ENCODE data around the gene STRA6.

Gene STRA6

GRCh38 chr15:74184582-74185091 is 17.9 kb downstream of the STRA6 start:
- POLR2A ChIA-PET, result no interaction called here
- no peak for DNase-seq (ENCODE audit: extremely low spot score)
- no peak for TF ChIP-seq CTCF (IDR thresholded peaks at IDR 0.05; ENCODE audit: control extremely low read depth, extremely low read depth, low read depth, missing control alignments)
- CTCF ChIA-PET, result interaction anchor here (0.8 to 1.6 kb wide), 2 partner anchors 8 to 13 kb away, joined by 3 to 4 read pairs; no protein-coding TSS in a partner anchor

GRCh38 chr15:74182131-74182530 is 20.5 kb downstream of the STRA6 start:
- TF ChIP-seq CTCF (IDR thresholded peaks at IDR 0.05; ENCODE audit: control extremely low read depth, extremely low read depth, low read depth, missing control alignments), result no peak
- POLR2A ChIA-PET, result no interaction called here
- CTCF ChIA-PET, result interaction anchor here (1.2 kb wide), 1 partner anchor 140 kb away, joined by 4 read pairs; no protein-coding TSS in a partner anchor
- DNase-seq (ENCODE audit: extremely low spot score), result no peak

- DNase-seq (ENCODE audit: extremely low spot score), result no peak
- CTCF ChIA-PET, result interaction anchor here (1.2 kb wide), 1 partner anchor 141 kb away, joined by 4 read pairs; no protein-coding TSS in a partner anchor
- POLR2A ChIA-PET, result no interaction called here
- TF ChIP-seq CTCF (IDR thresholded peaks at IDR 0.05; ENCODE audit: control extremely low read depth, extremely low read depth, low read depth, missing control alignments), result no peak
Observed at GRCh38 chr15:74180881-74181602, 21.5 kb downstream of the STRA6 start.

GRCh38 chr15:74179983-74180880 is 22.4 kb downstream of the STRA6 start:
- ChIA-PET POLR2A (no interaction called here), CTCF (no interaction called here)
- no peak for TF ChIP-seq CTCF (IDR thresholded peaks at IDR 0.05; ENCODE audit: control extremely low read depth, extremely low read depth, low read depth, missing control alignments)
- no peak for DNase-seq (ENCODE audit: extremely low spot score)

GRCh38 chr15:74179101-74179841 is 23.3 kb downstream of the STRA6 start:
- no peak for DNase-seq (ENCODE audit: extremely low spot score)
- ChIA-PET POLR2A (interaction anchor here (0.6 kb wide), 1 partner anchor 17 kb away, joined by 8 read pairs; no protein-coding TSS in a partner anchor), CTCF (no interaction called here)
- TF ChIP-seq CTCF (IDR thresholded peaks at IDR 0.05; ENCODE audit: control extremely low read depth, extremely low read depth, low read depth, missing control alignments), result no peak

Measured in GM10248 (cell line).